Choroid plexus epithelial cell (primary cell): Measurements from ENCODE around the gene SLC1A3.

Source experiments
- DNase-seq: peaks from one replicate; pipeline ENCODE4 v3.0.0-alpha.2; 2010; ENCODE audit warnings: low read depth
- H3K4me3 ChIP-seq: 2 replicates; pipeline ENCODE4 v1.5.1; 2011; ENCODE audit warnings: low read depth, mild to moderate bottlenecking, control low read depth, low read length, moderate library complexity
- TF ChIP-seq, protein P1 (sequence below): conservative IDR thresholded peaks from 2 replicates; pipeline ENCODE4 v1.5.1; 2011; ENCODE audit warnings: low read depth, mild to moderate bottlenecking, control low read depth, inconsistent platforms, low read length, moderate library complexity

Gene SLC1A3

DNA sequence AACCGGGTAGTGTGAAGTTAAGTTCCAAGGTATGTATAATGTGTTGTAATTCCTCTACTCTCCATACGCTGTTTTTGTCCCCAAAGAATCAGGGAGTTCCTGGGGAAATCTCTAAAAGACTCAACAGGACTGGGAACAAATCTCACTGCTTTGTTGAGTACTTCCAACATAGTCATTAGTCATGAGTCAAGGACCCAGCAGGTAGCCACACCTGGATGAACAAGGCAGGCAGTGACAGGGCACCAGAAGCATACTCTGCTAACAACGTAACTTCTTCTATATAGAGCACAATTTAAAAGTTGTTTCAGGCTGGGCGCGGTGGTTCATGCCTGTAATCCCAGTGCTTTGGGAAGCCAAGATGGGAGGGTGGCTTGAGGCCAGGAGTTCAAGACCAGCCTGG lies 126.8 kb downstream of the SLC1A3 start:
- H3K4me3 ChIP-seq = no peak overlapping the region
- no peak for DNase-seq
- TF ChIP-seq, protein P1, sequence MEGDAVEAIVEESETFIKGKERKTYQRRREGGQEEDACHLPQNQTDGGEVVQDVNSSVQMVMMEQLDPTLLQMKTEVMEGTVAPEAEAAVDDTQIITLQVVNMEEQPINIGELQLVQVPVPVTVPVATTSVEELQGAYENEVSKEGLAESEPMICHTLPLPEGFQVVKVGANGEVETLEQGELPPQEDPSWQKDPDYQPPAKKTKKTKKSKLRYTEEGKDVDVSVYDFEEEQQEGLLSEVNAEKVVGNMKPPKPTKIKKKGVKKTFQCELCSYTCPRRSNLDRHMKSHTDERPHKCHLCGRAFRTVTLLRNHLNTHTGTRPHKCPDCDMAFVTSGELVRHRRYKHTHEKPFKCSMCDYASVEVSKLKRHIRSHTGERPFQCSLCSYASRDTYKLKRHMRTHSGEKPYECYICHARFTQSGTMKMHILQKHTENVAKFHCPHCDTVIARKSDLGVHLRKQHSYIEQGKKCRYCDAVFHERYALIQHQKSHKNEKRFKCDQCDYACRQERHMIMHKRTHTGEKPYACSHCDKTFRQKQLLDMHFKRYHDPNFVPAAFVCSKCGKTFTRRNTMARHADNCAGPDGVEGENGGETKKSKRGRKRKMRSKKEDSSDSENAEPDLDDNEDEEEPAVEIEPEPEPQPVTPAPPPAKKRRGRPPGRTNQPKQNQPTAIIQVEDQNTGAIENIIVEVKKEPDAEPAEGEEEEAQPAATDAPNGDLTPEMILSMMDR = no peak

DNA sequence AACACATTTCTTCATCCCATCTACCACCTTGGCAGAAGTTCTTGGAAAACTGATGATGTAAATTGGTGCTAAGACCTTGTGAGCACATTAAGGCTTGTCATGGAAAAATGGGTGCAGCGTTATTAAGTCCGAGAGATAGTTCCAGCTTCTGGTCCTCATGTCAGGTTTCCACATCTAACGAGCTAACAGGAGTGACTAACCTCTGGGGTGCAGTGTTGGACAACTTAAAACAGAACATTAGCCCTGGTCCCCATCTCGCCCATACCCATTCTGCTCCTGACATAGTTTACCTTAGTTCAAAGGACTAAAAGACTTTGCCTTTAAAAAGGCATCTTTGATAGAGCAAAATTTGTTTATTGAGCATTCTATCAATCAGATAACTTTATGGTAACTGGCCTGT lies 128.0 kb downstream of the SLC1A3 start:
- no peak overlapping the region for H3K4me3 ChIP-seq
- peak; percentile 71 for DNase-seq
- TF ChIP-seq, protein P1 = peak; percentile 46

DNA sequence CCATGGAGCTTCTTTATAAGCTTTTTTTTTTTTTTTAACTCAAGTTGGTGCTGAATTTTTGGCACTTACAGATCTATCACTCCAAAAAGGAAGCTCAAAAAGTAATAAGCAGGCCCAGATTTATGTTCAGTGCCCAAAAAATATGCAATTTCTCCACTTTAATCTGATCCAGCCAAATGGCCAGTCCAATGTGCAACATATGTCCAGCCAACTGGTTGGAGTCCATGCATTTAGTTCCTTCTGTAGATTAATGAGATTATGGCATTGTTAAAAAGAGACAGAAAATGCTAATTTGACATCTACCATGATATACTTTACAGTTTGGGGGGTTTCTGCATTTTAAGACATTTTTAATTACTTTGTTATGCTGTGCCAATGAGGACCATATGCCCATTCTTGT lies 129.5 kb downstream of the SLC1A3 start:
- TF ChIP-seq, protein P1 = no peak
- H3K4me3 ChIP-seq = no peak overlapping the region
- DNase-seq = no peak
